Type B pancreatic cell (in vitro differentiated cells): Measurements from ENCODE around the gene VIPR2. TPM values are rescaled to one million over a fixed set of nuclear protein-coding genes. Genes with fewer than 3 reads are reported as not detected.

Experiments used
- DNase-seq: peaks from one replicate; pipeline ENCODE4 v3.0.0; 2021; ENCODE audit warnings: mixed read lengths; ENCODE audit not compliant: unreplicated experiment; ENCODE audit errors: extremely low spot score
- H3K27ac Mint-ChIP-seq: 2 replicates; pipeline ENCODE4 v1.8.0; 2021; ENCODE audit warnings: mild to moderate bottlenecking, mixed read lengths
- H3K27me3 Mint-ChIP-seq: 2 replicates; pipeline ENCODE4 v1.8.0; 2021; ENCODE audit warnings: mixed read lengths
- H3K36me3 Mint-ChIP-seq: 2 replicates; pipeline ENCODE4 v1.8.0; 2021; ENCODE audit warnings: mixed read lengths
- H3K4me1 Mint-ChIP-seq: one replicate; pipeline ENCODE4 v1.8.0; 2021; ENCODE audit warnings: mixed read lengths; ENCODE audit not compliant: unreplicated experiment
- H3K4me3 Mint-ChIP-seq: 2 replicates; pipeline ENCODE4 v1.8.0; 2021; ENCODE audit warnings: mild to moderate bottlenecking, mixed read lengths
- H3K9me3 Mint-ChIP-seq: 2 replicates; pipeline ENCODE4 v1.8.0; 2021; ENCODE audit warnings: mixed read lengths
- total RNA-seq: library from RNA; stranded (reverse); gene quantifications from 2 replicates; pipeline ENCODE4 v1.2.1, GENCODE V29; 2021; ENCODE audit warnings: low replicate concordance
- TF ChIP-seq, protein P1 (sequence below): fragments of 200-600 bp; sonication (generic); conservative IDR thresholded peaks from 2 replicates; pipeline ENCODE4 v1.5.0; 2021; ENCODE audit warnings: antibody characterized with exemption, mild to moderate bottlenecking

Gene VIPR2
- total RNA-seq, 1 donor from 2014 or later = 0.31 TPM

DNA sequence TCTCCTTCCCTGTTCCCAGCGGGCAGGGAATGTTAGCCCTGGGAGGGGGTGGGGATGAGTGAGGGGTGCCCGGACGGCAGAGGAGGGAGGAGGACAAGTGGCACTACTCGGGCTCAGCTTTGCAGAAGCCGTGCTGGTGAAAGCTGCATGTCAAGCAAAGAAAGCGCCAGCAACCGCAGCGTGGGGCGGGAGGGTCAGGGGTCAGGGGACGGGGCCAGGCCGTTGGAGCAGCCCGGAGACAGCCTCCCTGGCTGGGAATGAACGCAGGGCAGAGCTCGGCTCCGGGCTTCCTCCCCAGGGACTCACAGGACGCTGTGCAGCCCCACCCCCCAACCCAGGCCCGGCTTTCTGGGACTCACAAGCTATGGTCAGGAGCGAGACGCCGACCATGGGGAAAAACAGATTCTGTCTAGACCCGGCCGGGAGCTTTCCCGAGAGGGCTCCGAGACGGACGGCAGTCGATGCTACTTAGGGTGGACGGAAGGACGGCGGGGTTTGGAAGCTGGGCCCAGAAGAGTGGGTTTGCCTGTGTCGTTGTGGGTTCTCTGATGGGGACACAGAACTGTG, 113.4 kb downstream of the VIPR2 start:
- TF ChIP-seq, protein P1, sequence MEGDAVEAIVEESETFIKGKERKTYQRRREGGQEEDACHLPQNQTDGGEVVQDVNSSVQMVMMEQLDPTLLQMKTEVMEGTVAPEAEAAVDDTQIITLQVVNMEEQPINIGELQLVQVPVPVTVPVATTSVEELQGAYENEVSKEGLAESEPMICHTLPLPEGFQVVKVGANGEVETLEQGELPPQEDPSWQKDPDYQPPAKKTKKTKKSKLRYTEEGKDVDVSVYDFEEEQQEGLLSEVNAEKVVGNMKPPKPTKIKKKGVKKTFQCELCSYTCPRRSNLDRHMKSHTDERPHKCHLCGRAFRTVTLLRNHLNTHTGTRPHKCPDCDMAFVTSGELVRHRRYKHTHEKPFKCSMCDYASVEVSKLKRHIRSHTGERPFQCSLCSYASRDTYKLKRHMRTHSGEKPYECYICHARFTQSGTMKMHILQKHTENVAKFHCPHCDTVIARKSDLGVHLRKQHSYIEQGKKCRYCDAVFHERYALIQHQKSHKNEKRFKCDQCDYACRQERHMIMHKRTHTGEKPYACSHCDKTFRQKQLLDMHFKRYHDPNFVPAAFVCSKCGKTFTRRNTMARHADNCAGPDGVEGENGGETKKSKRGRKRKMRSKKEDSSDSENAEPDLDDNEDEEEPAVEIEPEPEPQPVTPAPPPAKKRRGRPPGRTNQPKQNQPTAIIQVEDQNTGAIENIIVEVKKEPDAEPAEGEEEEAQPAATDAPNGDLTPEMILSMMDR = no peak
- Mint-ChIP-seq H3K36me3 (no peaks in the 10 kb centered on the region), H3K4me3 (peak overlapping the region; percentile 80), H3K9me3 (no peaks in the 10 kb centered on the region), H3K4me1 (peaks cover 15% of the 10 kb centered on the region), H3K27ac (no peak overlapping the region), H3K27me3 (peaks cover 7% of the 10 kb centered on the region)
- peak; percentile 68 for DNase-seq

DNA sequence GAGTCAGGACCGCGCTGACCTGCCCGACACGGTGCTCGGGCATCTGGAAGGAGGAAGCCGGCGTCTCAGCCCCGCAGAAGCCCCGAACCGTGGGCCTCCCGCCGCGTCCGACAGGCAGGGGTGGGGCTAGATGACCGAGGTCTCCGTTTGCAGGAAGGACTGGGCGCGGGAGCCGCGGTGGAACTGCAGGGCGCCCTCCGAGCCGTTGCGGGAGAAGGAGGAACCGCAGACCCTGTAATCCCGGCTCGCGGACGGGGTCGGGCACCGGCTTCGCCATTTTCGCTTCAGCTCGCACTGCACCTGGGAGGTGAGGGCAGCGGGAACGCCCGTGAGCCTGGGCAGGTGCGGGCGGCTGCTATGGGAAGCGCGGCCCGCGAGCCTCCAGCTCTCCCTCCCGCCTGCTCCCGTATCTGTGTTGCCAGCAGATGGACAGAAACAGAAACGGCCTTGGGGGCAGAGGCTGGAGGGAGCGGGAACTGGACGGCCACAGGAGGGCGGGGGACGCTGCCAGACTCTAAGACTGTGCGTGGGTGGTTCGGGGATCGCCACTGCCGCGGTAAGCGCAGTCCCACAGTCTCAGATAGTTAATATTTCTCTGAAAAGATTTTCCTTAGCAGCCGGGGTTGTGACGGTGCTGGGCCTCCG, 114.1 kb downstream of the VIPR2 start:
- Mint-ChIP-seq H3K9me3 (no peaks in the 10 kb centered on the region), H3K36me3 (no peaks in the 10 kb centered on the region), H3K4me1 (peaks cover 18% of the 10 kb centered on the region), H3K27me3 (peaks cover 7% of the 10 kb centered on the region), H3K4me3 (peak overlapping the region; percentile 80), H3K27ac (peak overlapping the region; percentile 36)
- peak; percentile 78 for DNase-seq
- TF ChIP-seq, protein P1 = peak; percentile 70

DNA sequence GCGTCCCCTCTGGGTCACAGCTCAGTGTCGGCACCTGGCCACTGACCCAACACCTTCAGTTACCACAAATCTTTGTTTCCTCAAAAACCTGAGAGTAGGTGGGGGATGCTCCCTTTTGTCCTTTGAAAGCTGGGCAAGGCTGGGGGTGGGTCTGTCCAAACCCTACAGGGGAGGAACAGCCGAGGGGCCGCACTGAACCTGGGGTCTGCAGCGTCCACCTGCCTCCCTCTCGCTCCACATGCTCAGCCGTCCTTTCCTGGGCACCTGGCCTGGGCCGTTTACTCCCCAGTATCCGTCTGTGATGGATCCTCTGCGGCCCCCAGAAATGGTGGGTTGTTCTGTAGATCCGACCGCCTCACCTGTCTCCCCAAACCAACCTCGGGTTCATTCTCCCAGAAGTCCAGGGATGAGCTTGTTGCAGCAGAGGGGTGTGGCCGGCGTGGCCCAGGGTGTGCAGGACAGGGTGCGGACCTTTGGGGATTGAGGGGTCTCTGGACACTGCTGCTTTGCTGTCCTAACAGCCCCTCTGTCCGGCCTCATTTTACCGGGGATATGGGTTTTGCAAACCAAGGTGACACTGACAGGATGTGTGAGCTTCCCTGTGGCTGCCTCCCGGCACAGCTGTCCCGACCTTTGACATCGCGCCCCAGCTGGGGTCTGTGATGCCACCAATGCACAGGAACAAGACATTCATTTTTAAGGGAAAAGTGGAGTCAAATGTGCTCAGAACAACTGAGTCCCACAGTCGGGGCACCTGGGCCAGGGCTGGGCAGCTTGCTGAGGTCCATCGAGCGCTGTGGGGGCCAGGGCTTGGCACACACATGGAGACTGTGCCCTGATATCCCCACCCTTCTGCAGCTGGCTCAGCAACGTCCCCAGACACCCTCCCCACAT, 115.9 kb downstream of the VIPR2 start:
- Mint-ChIP-seq H3K27ac (no peak overlapping the region), H3K27me3 (peaks cover 10% of the 10 kb centered on the region), H3K4me3 (no peak overlapping the region), H3K4me1 (peaks cover 24% of the 10 kb centered on the region), H3K36me3 (no peaks in the 10 kb centered on the region), H3K9me3 (no peaks in the 10 kb centered on the region)
- DNase-seq = peak; percentile 63
- TF ChIP-seq, protein P1 = no peak

DNA sequence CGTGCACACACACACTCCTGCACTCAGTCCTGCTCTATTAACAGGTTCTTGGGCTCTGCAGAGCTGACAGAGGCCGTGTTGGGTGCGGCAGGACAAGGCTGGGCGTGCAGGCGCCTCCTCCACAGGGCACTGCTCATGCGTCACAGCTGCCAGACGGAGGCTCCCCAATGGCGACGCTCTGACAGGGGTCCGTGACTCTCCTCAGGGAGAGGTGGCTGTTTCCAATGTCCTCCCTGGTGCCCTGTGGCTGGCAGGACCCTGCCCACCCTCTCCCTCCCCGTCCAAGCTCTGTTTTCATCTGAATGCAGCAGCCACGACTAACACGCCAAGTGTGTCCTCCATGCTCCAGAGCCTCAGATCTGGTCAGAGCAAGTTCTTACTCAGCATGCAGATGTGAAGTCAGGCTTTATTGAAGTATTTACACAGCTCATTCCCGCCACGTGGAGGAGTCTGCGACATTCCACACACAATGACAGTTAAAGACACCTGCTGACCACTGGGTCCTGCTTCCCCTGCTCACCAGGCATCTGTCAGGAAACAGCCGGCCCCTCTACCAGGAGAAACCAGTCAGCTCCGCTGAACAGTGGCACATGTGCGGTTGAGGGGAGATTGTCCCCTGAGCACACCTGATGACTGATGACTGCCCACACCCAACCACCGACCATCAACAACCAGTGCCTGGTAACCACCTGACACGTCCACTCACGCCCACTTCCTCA, 116.7 kb downstream of the VIPR2 start:
- TF ChIP-seq, protein P1 = no peak
- peak overlapping the region; percentile 89 for H3K27ac Mint-ChIP-seq
- peaks cover 26% of the 10 kb centered on the region for H3K4me1 Mint-ChIP-seq
- peaks cover 10% of the 10 kb centered on the region for H3K27me3 Mint-ChIP-seq
- H3K9me3 Mint-ChIP-seq = no peaks in the 10 kb centered on the region
- no peaks in the 10 kb centered on the region for H3K36me3 Mint-ChIP-seq
- DNase-seq = peak; percentile 66
- H3K4me3 Mint-ChIP-seq = peak overlapping the region; percentile 77

DNA sequence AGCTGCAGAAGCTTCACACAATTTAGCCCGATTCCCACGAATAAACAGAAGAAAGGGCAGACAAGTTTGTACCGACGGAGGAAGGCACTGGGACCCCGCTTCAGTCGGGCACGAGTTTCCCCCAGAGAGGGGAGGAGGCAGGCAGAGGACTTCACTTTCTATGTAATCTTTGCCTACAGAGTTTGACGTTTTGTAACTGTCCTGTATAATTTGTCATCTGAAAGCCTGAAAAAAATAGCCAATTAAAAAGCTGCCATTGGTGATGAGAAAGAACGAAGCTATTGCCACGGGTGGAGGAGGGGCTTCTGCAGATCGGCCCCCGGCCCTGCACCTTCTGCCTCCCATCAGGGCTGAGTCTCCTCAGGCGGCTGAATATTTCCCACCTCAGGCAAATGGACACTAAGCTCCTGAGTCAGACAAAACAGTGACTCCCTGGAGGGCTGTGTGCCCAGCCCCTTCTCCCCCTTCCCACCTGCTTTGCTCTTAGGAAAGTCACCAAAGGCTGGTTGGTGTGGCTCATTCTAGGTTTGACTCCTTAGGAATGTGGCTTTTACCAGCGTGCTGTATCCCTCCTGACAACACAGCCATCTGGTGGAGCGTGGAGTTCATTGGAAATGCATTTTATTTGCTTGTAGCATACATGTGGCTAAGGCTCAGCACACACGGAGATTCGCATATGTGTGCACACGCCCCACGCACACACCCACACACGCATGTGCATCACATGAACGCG, 117.4 kb downstream of the VIPR2 start:
- Mint-ChIP-seq H3K4me1 (peaks cover 28% of the 10 kb centered on the region), H3K27me3 (peaks cover 10% of the 10 kb centered on the region), H3K9me3 (no peaks in the 10 kb centered on the region), H3K36me3 (no peaks in the 10 kb centered on the region), H3K4me3 (peak overlapping the region; percentile 77), H3K27ac (peak overlapping the region; percentile 89)
- TF ChIP-seq, protein P1 = no peak
- no peak for DNase-seq
